ENCODE measurements around the gene SECISBP2L.

Gene SECISBP2L

GRCh38 chr15:49036650-49037545 lies 9.3 kb downstream of the SECISBP2L start:
- Histone ChIP-seq H3K4me3 (ENCODE audit: low read length) (no peak overlapping the region), H3K4me1 (ENCODE audit: control insufficient read depth, low read length) (no peaks in the 10 kb centered on the region), H3F3A (ENCODE audit: control insufficient read depth, insufficient read depth) (no peaks in the 10 kb centered on the region), H3K36me3 (ENCODE audit: control insufficient read depth, low read length) (0 out of 2 replicates have a peak, but pooled peaks cover 4% of the 10 kb centered on the region), H3K27me3 (ENCODE audit: control insufficient read depth, low read length) (no peaks in the 10 kb centered on the region), H4K20me1 (ENCODE audit: control insufficient read depth, insufficient read depth, low read depth, low read length) (no peaks in the 10 kb centered on the region), H3K9me3 (ENCODE audit: control insufficient read depth, insufficient read depth, low read length) (no peaks in the 10 kb centered on the region), H3K9me2 (replicated peaks; ENCODE audit: control insufficient read depth, low read length) (no peaks in the 10 kb centered on the region), H3K27ac (ENCODE audit: low read depth, low read length) (no peak overlapping the region), H3K79me2 (ENCODE audit: control insufficient read depth, low read length) (peaks cover 22% of the 10 kb centered on the region), H3K4me2 (ENCODE audit: low read length) (no peak overlapping the region)
- TF ChIP-seq CTCF (IDR thresholded peaks at IDR 0.05; ENCODE audit: low read depth, low read length, poor library complexity, severe bottlenecking), result no peak
- no peak for TF ChIP-seq EZH2phosphoT487 (IDR thresholded peaks at IDR 0.05; ENCODE audit: borderline replicate concordance, low read length)

- Histone ChIP-seq H3K4me1 (ENCODE audit: control insufficient read depth, low read length) (no peaks in the 10 kb centered on the region), H3K27me3 (ENCODE audit: control insufficient read depth, low read length) (no peaks in the 10 kb centered on the region), H3K79me2 (ENCODE audit: control insufficient read depth, low read length) (peaks cover 12% of the 10 kb centered on the region), H3K4me3 (ENCODE audit: low read length) (no peak overlapping the region), H3K9me2 (replicated peaks; ENCODE audit: control insufficient read depth, low read length) (no peaks in the 10 kb centered on the region), H3F3A (ENCODE audit: control insufficient read depth, insufficient read depth) (no peaks in the 10 kb centered on the region), H3K36me3 (ENCODE audit: control insufficient read depth, low read length) (0 out of 2 replicates have a peak, but pooled peaks cover 4% of the 10 kb centered on the region), H3K4me2 (ENCODE audit: low read length) (no peak overlapping the region), H4K20me1 (ENCODE audit: control insufficient read depth, insufficient read depth, low read depth, low read length) (no peaks in the 10 kb centered on the region), H3K27ac (ENCODE audit: low read depth, low read length) (no peak overlapping the region), H3K9me3 (ENCODE audit: control insufficient read depth, insufficient read depth, low read length) (no peaks in the 10 kb centered on the region)
- TF ChIP-seq CTCF (IDR thresholded peaks at IDR 0.05; ENCODE audit: low read depth, low read length, poor library complexity, severe bottlenecking) (no peak), EZH2phosphoT487 (IDR thresholded peaks at IDR 0.05; ENCODE audit: borderline replicate concordance, low read length) (no peak)
These were observed 10.4 kb downstream of the SECISBP2L start for GRCh38 chr15:49035825-49036224.

- H3K4me2 ChIP-seq (ENCODE audit: low read length), result no peak overlapping the region
- no peak overlapping the region for H3K27ac ChIP-seq (ENCODE audit: low read depth, low read length)
- H3K36me3 ChIP-seq (ENCODE audit: control insufficient read depth, low read length), result 0 out of 2 replicates have a peak, but pooled peaks cover 4% of the 10 kb centered on the region
- H3K9me2 ChIP-seq (replicated peaks; ENCODE audit: control insufficient read depth, low read length), result no peaks in the 10 kb centered on the region
- no peak overlapping the region for H3K4me3 ChIP-seq (ENCODE audit: low read length)
- TF ChIP-seq EZH2phosphoT487 (IDR thresholded peaks at IDR 0.05; ENCODE audit: borderline replicate concordance, low read length), result no peak
- TF ChIP-seq CTCF (IDR thresholded peaks at IDR 0.05; ENCODE audit: low read depth, low read length, poor library complexity, severe bottlenecking), result no peak
- no peaks in the 10 kb centered on the region for H3K9me3 ChIP-seq (ENCODE audit: control insufficient read depth, insufficient read depth, low read length)
- no peaks in the 10 kb centered on the region for H3K4me1 ChIP-seq (ENCODE audit: control insufficient read depth, low read length)
- no peaks in the 10 kb centered on the region for H4K20me1 ChIP-seq (ENCODE audit: control insufficient read depth, insufficient read depth, low read depth, low read length)
- H3K79me2 ChIP-seq (ENCODE audit: control insufficient read depth, low read length), result peaks cover 2% of the 10 kb centered on the region; the same call in 1 of the 2 replicates
- H3K27me3 ChIP-seq (ENCODE audit: control insufficient read depth, low read length), result no peaks in the 10 kb centered on the region
- H3F3A ChIP-seq (ENCODE audit: control insufficient read depth, insufficient read depth), result no peaks in the 10 kb centered on the region
These were observed 13.6 kb downstream of the SECISBP2L start for GRCh38 chr15:49032601-49033145.
